NK-92 (cell line): Measurements from ENCODE around the gene RPL9.
"Not testable (repeated sequence)": the region's sequence is repeated elsewhere in the genome, so short reads cannot be mapped to it uniquely, and the experiment has no call there.

Experiments used
- DNase-seq: peaks from one replicate; lab custom pipeline; 2025; ENCODE audit not compliant: unreplicated experiment; lab: John Stamatoyannopoulos, UW

RPL9 gene

DNA sequence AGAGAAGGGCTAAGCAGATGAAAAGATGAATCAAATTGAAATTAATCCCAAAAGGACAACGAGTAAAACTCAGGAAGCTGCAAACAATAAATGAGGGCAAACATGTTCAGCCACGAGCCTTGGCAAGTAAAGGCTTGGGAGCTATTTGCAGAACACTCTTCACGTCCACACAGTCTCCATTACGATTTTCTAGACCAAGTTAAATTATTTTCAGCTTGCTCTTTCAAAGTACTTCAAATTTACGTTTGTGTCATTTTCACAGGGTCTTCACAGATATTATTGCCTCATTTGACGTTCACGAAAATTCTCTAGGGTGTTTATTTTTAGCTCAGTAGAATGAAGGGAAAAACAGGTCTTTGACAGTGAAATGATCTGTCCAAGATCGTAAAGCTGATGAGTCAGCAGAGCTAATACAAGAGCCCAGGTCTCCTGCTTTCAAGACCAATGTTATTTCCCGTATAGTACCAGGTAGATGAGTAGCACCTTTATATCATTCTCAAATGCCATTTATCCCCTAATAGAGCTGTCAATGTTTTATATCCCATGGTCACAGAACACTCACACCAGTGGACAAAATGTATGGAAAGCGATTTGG lies 31.1 kb downstream of the RPL9 start:
- no peak for DNase-seq

DNA sequence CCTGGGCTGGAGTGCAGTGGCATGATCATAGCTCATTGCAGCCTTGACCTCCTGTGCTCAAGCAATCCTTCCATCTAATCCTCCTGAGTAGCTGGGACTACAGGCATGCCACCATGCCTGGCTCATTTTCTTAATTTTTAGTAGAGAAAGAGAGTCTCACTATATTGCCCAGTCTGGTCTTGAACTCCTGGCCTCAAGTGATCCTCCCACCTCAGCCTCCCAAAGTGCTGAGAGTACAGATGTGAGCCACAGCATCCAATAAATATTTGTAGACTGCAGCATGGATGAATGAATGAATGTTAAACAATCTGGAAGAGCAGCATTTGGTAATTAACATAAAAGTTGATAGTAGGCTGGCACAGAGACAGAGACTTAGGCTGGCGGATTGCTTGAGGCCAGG lies 32.0 kb downstream of the RPL9 start:
- DNase-seq, result no peak

DNA sequence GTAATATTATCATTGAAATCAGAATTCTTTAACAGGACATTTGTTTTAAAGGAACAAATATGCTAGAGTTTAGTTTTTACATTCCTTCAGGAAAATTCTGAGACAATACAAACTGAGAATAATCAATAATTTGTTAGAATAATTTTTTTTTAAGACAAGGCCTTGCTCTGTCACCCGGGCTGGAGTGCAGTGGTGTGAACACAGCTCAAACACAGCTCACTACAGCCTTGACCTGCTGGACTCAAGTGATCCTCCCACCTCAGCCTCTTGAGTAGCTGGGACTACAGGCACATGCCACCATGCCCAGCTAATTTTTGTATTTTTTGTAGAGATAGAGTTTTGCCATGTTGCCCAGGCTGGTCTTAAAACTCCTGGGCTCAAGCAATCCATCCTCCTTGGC lies 33.4 kb downstream of the RPL9 start:
- DNase-seq, result not testable (repeated sequence)

DNA sequence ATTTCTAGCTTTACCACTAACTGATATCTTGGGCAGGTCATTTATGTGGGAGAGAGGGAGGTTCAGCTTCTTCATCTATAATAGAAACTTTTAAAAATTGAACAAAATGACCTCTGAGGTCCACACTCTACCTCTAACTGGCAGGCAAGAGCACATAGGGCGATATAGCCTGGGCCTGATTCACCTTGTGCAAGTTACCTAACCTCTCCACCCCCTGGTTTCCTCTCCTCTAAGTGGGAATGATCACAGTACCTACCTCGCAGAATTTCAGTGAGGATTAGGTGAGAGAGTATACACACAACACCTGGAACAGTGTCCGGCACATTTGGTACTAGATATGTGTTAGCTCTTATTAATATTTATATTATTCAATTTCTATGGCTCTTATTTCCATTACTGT lies 36.5 kb downstream of the RPL9 start:
- no peak for DNase-seq

DNA sequence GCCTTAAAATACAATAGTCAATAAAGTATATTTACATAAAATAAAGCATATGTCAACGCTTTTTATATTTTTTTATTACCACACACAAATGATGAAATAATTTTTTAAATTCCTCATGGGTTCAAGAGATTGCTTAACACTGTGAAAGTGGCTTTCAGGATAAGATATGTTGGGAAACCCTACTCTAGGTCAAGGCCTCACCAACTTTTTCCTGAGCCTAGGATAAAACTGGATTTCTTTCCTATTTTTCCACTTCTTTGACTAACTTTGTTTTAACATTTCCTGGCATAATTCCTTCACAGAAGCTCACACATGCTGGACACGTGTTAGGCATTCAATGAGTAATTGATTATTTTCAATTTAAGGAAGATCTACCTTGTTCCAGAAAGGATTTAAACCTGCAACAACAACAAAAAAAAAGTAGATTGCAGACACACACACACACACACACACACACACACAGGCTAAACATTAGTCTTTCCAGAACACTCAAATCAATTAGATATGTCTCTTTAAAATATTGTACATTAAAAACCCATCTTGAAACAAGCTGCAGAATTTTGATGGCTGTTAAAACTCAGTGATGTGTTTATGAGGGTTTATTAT lies 42.9 kb downstream of the RPL9 start:
- DNase-seq, result no peak

DNA sequence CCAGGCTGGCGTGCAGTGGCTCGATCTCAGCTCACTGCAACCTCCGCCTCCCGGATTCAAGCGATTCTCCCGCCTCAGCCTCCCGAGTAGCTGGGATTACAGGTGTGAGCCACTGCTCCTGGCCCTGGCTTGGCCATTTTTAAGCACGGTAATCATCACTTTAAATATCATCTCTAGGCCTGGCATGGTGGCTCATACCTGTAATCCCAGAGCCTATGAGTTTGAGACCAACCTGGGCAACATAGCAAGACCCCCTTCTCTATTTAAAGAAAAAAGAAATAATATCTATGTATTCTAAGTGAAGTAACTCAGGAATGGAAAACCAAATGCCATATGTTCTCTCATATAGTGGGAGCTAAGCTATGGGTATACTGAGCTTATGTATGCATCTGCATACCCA lies 47.2 kb downstream of the RPL9 start:
- not testable (repeated sequence) for DNase-seq

DNA sequence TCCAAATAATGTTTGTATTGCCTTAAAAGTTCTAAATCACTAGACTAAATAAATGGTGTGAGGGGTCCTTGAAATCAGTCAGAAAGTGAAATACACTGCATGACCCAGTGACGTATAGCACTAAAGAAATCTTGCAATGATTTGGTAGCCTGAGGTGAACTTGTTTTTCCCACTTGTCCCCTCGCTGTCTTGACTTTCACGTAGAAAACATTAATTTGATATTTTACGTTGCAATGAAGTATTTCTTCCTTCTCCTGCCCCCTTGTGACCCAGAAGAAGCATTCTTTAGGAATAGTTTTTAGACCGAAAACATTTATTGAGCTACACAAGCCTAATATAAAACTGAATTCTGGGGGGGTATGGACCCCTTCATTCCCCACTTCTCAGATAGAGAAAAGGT lies 48.3 kb downstream of the RPL9 start:
- no peak for DNase-seq

DNA sequence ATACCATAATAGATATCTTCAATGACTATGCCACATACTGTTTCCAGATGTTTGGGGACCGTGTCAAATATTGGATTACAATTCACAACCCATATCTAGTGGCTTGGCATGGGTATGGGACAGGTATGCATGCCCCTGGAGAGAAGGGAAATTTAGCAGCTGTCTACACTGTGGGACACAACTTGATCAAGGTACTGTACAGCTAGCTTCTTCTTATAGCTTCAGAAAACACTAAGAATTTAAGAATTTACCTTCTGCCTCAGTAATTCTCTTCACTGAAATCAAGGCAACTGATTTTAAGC lies 51.2 kb downstream of the RPL9 start:
- no peak for DNase-seq

DNA sequence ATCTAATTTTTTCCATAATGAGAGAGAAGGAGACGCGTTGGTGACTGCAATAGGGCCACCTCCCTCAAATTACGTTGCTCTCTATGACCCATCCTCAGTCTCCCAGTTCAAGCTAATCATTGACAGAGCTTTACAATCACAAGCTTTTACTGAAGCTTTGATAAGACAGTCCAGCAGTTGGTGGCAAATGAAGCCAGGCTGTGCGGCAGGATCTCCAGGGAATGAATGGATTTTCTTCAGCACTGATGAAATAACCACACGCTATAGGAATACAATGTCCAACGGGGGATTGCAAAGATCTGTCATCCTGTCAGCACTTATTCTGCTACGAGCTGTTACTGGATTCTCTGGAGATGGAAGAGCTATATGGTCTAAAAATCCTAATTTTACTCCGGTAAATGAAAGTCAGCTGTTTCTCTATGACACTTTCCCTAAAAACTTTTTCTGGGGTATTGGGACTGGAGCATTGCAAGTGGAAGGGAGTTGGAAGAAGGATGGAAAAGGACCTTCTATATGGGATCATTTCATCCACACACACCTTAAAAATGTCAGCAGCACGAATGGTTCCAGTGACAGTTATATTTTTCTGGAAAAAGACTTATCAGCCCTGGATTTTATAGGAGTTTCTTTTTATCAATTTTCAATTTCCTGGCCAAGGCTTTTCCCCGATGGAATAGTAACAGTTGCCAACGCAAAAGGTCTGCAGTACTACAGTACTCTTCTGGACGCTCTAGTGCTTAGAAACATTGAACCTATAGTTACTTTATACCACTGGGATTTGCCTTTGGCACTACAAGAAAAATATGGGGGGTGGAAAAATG lies 51.7 kb downstream of the RPL9 start, which contains the start of gene KLB:
Gene KLB, plus strand, starts transcription at position 168 of the 821 bp plus-strand sequence. Its CDS starts 20 bp downstream, at position 188.
- DNase-seq, result no peak
